ENCODE measurements around the gene APOD. TPM values are rescaled to one million over a fixed set of nuclear protein-coding genes. Genes with fewer than 3 reads are reported as not detected.
A peak's percentile ranks its signal among the peaks of the same experiment; 100 is the strongest.
"Not testable (repeated sequence)": the region's sequence is repeated elsewhere in the genome, so short reads cannot be mapped to it uniquely, and the experiment has no call there.

Gene APOD
- polyA plus RNA-seq (2013, experiment 1 of 2; ENCODE audit: insufficient read length) = 0.24 TPM
- polyA plus RNA-seq (2013, experiment 2 of 2; ENCODE audit: insufficient read length) = 0.25 TPM

DNA sequence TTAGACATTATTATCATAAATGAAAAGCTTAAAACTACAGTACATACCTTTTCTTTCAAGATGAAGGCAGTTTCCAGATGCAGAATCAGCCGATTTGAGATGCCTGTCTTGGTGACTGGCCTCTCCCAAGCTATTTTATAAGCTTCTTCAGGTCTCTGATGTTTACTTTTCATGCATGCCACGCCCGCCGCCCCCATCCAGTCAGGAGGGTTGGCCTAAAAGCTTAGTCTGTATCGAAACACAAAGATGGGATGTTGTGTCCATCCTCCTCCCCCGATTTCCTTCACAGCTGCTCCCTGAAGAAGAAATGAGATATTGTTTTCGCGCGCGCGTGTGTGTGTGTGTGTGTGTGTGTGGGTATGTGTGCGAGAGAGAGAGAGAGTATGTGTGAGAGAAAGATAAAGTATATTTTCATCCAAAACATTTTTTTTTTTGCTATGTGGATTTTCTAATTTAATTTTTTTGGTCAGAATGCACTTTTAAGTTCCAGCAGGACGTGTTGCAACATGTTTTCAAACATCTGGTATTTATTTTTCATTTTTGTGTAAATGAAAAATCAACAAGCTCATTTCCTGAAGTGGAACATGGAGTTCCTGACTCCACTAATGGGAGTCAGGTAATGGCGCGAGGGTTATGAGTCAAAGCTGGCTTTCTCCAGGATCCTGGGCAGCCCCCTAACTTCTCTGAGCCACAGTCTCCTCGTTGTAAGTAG, at the start of gene APOD:
Gene APOD (minus strand): TSS at position 110 of the 712 bp plus-strand sequence. CDS start 4,479 bp downstream, outside the sequence.
- peak; percentile 9 for DNase-seq

DNA sequence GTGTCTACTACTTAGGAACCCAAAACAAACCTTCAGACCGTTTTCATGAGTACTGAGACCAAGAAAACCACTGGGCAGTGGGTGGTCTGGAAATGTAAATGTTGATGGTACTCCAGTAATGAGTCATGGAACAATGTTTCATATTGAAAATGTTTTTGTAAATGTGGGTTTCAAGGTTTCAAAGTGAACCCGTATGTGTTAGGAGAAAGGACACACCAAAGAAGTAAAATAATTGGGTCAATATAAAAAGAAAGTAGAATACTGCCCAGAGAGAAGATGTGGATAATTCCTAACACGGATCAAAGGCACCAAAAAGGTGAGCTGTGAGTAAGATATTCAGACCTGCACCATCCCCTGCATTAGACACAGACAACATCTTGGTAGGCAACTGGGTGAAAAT, 49.6 kb upstream of the APOD start:
- not testable (repeated sequence) for DNase-seq

DNA sequence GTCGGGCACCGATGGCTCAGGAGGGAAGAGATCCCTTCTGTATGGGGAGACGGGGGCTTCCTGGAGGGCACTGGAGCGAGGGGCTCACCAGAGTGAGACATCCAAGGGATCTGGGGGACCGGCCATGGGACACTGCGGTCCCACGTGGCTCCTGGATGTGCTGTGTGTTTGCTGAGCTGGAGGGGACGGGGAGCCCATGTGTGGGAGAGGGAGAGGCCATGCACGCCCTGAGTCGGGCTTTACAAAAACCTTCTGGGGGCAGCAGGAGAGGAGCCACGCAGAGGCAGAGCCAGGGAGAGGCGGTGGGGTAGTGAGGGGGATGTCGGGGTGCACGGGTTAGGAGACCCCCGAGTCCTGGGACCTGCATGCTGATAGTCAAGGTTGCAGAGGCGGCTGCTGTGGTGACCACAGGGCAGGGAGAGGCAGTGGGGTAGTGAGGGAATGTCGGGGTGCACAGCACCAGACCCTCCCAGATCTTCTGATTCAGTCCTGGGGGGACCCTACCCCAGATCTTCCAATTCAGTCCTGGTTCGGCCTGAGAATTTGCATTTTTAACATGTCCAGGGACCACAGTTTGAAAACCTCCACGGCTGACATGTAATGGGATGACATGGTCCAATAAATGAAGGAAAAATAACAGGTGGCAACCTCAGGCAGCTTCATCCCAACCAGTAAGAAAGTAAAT, 48.9 kb upstream of the APOD start:
- not testable (repeated sequence) for DNase-seq

DNA sequence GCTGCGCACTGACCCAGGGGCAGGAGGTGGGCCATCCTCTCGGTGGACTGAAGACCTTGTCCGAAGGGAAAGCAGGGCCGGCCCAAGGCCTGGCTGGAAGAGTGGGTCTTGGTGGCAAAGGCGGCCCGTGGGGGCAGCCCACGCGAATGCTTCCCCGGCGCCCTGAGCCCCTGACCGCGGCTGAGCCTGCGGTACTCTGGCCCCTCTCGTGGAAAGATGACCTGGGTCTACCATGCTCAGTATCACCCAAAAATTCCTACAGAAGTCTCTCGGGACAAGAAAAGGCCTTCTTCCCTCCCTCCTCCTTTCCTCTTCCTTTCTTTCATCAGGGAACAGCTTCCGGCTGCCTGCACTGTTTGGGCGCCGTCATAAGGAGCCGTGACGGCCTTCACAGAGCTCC, 48.3 kb upstream of the APOD start:
- DNase-seq = not testable (repeated sequence)

DNA sequence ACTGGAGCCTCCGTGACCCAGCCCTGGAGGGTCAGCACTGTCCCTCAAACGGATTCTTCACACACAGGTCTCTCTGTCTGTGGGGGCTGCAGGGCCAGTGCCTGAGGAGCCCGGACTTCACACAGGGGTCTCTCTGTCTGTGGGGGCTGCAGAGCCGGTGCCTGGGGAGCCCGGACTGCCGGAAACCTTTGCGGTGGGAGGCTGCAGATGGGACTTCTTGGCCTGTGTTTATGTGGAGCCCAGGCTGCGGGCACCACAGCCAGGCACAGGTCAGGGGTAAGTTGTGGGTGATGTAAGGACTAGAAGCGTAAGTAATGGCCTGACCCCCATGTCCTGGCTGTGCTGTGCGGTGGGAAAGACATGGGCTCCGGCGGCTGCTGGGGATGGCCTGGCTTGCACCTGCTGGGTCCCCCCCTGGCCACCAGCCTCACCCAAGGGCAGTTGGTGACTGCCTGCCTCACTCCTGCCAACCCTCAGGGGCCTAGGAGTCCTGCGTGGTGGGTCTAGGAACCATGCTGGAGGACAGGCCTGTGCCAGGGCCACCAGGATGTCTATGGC, 47.3 kb upstream of the APOD start:
- DNase-seq = not testable (repeated sequence)

DNA sequence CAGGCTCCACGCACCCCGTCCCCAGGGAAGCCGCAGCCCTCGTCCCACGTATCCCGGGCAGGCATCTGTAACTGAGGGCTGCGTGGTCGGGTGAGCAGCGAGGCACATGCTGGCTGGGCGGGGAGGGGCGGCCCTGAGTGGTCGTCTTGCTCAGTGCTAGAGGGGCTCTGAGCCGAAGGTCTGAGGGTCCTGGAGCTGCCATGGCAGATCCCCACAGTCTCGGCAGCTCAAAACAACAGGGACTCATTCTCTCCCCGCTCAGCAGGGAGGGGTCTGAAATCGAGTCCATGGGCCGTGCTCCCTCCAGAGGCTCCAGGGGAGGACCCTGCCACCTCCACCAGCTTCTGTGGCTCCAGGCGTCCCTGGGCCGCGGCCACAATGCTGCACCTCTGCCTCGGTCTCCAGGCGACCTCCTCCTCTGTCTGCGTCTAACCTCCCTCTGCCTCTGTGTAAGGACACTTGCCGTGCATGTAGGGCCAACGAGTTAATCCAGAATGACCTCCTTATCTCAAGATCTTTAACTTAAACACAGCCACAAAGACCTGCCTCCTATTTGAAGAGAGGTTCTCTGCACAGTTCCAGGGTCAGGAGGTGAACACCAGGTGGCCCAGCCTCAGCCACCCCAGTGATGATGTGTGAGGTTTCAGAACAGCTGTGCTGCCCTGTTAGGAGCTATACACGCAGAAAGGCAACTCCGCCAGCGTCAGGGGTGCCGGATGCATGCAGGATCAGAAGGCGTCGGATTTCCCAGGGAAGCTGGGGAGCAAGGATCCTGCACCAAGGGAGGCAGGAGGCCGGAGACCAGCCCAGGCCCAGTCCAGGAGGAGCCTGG, 46.6 kb upstream of the APOD start:
- not testable (repeated sequence) for DNase-seq

DNA sequence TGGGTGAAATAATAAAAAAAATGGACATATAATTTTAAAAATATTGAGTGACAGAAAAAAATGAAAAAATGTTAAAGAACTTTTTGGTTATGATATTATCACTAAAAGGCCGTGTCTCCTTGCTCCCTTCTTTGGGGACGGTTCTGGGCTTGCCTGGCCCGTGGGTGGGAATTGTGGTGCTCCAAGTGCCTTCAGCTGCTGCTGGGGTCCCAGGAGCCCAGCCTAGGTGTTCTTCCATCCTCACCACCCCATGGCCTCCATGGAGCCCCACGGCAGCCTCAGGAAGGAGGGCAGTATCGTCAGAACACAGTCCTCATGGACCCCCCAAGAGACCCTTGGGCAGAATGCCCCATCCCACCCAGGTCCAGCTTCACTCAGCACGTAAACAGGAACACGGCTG, 45.9 kb upstream of the APOD start:
- not testable (repeated sequence) for DNase-seq

DNA sequence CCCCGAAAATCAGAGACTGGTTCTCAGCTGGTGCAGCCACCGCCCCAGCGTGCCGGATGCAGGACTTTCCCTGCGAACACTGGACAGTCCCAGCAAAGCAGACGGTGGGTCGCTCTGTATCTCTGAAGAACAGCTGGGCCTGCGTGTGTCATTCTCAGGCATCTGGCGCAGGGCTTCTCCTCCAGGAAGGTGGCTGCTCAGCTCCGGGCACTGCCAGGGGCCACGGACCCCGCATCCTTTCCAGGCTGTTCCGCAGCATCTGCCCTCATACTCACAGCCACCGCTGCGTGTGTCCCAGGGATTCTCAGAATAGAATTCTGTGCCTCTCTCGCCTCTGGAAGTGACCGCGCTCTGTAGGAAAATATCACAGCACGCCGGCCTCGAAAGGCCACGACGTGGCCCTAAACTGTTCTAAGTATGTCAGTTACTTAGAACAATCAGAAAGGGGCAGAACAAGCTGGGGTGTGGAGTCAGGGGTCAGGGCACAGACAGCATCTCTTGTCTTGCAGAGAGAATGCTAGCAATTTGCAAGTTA, 44.7 kb upstream of the APOD start:
- not testable (repeated sequence) for DNase-seq

DNA sequence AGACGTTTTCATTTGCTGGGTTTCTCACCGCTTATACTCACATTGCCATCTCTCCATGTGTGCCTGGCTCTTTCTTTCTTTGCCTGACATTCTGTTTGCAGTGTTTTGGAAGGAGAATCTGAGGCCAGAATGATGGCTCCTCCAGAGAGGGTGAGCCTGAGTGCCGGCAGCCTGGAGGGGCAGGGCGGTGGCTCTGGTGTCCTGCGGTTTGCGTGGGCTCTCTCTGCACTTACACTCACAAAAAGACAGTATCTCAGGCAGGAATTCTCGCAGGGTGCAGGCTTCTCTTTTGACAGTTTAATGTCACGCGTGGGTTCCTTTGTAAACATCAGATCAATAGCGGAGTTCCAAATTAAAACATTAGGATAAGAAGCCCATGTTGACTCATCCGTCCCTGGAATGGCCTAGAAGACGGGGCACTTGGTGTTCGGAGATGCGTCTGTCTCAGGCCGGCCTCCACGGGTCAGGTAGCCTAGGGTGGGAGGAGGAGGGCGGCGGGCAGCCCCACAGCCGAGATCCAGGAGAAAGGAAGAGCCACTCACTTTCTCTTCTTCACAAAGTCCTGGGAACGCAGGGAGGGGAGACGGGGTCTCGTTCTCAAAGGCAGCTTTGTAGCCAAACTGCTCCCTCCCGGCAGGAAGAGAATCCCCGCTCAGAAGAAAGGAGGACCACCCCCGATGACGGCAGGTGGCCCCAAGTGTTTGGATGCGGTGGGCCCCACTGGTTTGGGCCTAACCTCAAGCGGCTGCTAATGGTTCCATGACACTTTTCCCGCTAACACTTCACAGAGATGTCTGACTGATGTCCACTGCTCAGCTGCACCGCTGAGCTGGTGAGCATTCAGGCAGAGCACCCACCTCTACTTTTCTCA, 44.0 kb upstream of the APOD start:
- not testable (repeated sequence) for DNase-seq

DNA sequence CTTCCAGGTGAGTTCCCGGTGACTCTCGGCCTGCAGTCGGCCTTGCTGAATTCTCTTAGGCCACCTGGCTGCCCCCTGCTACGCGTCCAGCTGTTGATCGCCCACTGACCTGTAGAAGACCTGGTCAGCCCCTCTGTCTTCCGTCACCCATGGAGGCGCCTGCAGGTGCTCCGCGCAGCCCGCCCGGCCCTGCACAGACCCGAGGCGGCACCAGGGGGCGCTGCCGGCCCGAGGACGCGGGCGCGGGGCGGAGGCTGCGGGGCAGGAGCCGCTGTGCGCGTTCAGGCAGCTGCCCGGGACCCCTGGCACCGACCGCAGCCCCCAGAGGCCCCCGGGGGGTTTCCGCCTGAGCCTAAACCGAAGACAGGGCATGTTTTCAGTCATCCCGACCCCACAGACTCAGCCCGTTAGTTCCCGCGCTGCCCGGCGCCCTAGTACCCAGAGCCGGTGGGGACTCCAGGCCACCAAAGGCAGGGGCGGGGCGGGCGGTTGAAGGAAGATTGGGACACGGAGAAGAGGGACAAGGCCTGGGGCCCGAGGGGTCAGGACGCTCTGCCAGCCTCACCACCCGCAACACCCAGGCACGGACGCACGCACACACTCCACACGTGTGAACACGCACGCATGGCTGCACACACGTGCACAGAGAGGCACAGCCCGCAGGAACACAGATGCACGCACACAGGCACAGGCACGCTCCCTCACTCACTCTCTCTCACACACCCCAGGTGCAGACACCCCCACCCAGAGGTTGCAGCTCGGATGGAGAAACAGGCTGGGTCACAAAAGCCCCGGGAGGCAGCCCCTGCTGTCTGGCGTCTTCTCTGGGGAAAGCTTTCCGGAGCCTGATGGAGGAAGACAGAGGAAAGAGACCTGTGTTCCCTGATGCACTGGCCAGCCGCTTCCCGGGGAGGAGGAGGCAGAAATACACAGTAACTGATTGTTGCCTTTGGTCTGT, 41.1 kb upstream of the APOD start:
- DNase-seq = not testable (repeated sequence)

DNA sequence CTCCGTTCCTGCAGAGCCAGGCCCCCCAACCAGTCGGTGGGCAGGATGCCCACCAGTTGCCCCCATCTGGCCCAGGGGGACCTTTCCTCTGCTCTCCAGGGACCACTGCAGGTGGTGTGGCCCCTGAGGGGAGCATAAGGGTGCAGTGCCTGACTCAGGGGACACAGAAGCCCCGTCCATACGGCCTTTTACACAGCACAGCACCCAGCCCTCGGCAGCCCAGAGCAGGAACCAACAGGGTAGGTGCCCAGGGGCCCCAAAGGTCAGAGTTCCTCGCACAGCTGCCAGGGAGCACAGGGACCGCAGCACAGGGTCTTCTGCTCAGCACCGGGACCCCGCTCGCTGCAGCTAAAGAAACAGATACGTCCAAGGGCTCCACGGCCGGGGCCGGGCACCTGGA, 40.4 kb upstream of the APOD start:
- not testable (repeated sequence) for DNase-seq

DNA sequence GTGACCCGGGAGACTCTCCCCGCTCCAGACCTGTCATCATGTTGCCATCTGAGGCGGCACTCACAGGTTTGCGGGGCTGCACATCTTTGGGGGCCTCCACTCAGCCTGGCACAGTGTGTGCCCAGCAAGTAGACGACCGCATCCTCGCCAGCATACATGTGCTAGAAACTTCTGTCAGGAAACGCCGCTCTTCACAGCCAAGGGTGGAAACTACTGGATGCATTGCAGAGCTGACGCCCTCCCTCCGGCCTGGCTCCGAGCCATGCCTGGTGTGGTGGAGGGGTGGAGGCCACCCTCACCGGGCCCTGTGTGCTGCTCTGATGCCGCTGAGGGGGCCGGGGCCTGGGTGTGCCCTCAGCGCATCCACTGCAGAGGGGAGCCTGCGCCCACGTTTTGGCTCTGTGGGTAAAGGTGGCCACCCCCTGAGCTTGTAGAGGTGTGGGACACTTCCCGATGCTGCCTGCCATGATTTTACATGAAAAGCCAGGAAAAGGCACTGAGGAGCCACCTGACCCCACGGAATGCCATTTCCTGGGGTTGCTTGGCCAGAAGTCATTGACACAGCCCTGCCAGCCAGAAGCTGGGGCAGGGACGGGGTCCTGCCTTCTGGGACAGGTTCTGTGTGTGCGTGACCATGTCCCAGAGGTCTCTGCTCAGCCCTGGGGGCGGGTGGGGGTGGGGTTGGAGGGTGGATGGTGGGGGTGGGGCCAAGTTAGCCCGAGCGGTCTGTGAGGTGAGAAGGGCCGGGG, 39.7 kb upstream of the APOD start:
- not testable (repeated sequence) for DNase-seq

DNA sequence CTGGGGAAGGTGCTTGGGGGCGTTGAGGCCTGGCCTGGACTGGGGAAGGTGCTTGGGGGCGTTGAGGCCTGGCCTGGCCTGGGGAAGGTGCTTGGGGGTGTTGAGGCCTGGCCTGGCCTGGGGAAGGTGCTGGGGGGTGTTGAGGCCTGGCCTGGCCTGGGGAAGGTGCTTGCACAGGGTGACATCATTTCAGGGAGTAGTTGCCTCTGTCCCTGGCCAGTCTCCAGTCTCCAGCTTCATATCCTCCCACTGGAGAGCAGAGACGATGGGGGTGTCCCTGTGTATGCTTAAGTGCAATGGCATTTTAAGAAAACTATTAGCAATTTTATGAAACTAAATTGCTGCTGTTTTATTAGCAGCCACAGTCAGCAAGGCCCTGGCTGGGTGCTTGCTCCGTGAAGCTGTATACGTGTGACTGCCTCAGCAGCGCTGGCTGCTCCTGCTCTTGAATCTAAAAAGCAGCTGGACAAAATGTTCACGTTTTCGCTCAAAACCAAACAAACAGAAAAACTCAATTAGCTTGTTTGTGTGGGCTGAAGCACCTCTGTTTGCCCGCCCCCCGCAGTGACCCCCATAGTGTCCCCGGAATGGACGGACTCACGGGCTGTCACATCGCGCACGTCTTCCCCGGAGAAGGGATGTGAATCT, 38.9 kb upstream of the APOD start:
- DNase-seq = not testable (repeated sequence)

DNA sequence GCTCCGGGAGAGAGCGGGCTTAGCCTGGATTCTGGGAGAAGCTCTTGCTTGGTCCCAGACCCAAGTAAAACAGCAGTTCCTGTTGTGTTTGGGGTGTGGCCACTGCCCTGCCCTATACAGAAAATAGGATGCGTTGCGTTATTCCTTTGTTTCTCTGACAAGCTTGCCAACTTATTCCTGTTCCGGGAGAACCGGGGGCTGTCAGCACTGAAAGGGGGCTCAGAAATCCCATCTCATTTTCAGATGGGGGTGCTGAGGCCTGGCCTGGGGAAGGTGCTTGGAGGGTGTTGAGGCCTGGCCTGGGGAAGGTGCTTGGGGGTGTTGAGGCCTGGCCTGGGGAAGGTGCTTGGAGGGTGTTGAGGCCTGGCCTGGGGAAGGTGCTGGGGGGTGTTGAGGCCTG, 38.3 kb upstream of the APOD start:
- DNase-seq = not testable (repeated sequence)

DNA sequence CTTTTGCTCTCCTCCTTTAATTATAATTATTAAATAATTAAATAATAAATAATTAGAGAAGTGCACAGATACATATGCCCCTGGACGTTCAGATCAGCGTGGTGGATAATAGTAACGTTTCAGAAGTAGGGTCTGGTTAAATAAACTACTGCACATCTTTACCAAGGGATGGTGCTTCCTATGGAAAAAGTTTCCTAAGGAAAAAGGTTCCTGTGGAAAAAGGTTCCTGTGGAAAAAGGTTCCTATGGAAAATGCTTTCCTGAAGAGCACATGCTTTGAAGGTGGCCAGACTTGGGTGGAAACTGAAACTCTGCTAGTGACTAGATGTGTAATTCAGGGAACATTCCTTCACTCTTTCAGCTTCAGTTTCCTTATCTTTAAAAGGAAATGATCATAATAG, 37.4 kb upstream of the APOD start:
- not testable (repeated sequence) for DNase-seq

DNA sequence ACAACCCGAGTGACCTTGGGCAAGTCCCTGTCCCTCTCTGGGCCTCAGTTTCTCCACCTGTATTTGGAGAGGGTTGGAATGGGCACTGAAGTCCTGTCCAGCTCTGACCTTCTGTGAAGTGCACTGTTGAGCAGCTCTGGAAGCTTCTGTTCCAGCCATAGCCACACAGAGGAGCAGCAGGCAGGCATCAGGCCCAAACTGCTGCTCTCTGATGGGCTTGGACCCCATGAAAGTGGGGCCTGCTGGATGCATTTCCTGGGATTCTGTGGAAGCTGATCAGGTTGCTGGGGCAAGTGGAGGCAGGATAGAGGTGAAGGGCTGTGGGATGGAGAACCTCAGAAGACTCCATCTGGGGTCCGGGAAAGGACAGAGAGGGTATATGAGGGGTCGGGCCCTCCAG, 36.7 kb upstream of the APOD start:
- DNase-seq = not testable (repeated sequence)

DNA sequence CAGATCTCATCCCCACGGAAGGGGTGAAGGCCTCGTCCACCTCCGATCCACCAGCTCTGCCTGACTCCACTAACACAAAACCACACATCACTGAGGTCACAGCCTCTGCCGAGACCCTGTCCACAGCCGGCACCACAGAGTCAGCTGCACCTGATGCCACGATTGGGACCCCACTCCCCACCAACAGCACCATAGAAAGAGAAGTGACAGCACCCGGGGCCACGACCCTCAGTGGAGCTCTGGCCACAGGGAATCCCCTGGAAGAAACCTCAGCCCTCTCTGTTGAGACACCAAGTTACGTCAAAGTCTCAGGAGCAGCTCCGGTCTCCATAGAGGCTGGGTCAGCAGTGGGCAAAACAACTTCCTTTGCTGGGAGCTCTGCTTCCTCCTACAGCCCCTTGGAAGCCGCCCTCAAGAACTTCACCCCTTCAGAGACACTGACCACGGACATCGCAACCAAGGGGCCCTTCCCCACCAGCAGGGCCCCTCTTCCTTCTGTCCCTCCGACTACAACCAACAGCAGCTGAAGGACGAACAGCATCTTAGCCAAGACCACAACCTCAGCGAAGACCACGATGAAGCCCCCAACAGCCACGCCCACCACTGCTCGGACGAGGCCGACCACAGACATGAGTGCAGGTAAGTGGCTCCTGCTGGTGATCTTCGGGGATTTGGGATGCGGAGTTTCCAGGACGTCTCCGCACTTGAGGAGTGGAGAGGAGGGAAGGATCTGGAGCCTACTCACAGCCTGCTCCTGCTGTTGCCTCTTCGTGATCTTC, 36.0 kb upstream of the APOD start:
- DNase-seq = not testable (repeated sequence)
